ENCODE data around the gene EGFR.

Gene EGFR

DNA sequence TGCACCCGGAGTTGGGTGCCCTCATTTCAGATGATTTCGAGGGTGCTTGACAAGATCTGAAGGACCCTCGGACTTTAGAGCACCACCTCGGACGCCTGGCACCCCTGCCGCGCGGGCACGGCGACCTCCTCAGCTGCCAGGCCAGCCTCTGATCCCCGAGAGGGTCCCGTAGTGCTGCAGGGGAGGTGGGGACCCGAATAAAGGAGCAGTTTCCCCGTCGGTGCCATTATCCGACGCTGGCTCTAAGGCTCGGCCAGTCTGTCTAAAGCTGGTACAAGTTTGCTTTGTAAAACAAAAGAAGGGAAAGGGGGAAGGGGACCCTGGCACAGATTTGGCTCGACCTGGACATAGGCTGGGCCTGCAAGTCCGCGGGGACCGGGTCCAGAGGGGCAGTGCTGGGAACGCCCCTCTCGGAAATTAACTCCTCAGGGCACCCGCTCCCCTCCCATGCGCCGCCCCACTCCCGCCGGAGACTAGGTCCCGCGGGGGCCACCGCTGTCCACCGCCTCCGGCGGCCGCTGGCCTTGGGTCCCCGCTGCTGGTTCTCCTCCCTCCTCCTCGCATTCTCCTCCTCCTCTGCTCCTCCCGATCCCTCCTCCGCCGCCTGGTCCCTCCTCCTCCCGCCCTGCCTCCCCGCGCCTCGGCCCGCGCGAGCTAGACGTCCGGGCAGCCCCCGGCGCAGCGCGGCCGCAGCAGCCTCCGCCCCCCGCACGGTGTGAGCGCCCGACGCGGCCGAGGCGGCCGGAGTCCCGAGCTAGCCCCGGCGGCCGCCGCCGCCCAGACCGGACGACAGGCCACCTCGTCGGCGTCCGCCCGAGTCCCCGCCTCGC, at the start of gene EGFR:
Gene EGFR, plus strand, starts transcription at position 657 of the 830 bp plus-strand sequence. CDS start 261 bp downstream, outside the sequence.
- H3K4me3 ChIP-seq (ENCODE audit: low read depth, low read length) = peak within 1 kb of the TSS; percentile 54

DNA sequence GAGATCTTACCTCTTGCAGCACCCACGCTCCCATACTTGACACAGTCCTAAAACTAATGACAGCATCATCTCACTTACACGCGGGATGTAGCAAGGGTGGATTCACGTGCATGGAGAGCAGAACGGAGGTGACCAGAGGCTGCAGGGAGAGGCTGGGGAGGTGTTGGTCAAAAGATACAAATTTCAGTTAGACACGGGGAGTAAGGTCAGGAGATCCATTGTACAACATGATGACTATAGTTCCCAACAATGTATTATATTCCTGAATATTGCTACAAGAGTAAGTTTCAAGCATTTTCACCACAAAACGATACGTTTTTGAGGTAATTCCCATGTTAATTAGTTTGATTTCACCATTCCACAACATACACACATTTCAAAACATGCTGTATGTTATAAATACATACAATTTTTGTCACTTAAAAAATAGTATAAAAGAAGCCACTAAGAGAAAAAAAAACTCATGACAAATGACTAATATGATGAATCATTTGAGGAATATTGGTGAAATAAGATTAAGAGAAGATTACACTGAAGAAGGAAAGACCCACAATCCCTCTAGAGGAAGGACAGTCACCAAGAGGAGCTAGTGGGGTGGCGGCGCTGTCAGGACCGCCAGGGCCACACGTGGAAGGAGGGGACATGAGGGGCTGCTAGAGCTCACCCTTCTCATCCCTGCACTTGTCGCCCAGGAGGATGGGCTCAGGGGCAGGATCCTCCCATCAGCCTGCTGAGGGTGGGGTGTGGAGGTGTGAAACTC, 49.4 kb upstream of the EGFR start:
- H3K4me3 ChIP-seq (ENCODE audit: low read depth, low read length) = no peak overlapping the region

DNA sequence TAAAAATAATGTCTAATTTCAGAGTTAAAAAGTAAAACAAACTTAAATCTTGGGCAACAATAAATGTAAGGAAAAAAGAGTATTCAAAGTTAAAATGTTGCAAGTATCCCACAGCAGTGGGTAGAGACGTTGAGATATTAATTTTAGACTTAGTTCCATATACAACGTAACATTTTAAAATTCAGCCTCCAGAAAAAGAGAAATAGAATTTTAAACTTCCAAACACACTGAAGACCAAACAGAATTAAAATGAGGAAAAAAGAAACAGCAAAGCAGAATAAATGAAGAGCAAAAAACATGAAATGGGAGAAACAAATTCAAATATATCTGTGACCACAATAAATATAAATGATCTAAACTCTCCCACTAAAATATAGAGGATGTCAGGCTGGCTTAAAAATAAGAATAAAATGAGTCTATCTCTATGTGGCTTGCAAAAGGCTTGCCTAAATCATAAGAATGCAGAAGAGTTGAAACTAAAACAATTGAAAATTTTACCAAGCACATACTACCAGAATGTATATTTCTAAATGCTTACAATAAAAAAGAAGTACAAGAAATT, 46.0 kb upstream of the EGFR start:
- H3K4me3 ChIP-seq (ENCODE audit: low read depth, low read length) = no peak overlapping the region

DNA sequence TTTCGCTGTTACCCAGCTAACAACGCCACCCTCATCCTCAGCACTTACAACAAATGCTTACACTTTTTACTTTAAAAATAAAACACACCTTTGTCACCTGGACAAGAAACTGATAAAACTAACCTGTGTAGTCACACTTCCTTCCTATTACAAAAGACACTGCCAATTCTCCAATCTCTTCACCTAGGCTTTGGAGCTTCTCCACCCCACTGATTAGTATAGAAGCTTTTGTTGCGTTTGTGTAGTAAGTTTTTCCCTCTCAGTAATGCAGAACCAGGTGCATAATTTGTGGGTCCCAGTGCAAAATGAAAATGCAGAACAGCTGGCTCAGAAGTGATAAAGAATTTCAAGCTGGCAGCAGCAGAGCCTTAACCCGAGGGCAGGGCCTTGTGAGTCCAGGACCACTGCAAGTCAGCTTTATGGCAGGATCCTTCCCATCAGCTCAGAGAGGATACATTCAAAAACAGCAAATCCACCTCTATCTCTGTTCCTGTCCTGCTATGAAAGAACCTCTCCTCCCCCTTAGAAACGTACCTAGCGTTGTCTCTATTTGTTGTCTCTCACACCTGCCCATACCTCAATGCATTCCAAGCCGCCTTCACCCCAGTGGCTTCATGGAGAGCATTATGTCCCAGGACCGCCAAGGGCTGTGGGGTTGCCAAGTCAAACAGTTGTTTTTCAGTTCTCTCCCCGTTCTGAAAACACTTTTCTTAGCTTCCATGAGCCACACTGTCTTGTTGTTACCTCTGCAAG, 40.3 kb upstream of the EGFR start:
- H3K4me3 ChIP-seq (ENCODE audit: low read depth, low read length) = no peak overlapping the region

DNA sequence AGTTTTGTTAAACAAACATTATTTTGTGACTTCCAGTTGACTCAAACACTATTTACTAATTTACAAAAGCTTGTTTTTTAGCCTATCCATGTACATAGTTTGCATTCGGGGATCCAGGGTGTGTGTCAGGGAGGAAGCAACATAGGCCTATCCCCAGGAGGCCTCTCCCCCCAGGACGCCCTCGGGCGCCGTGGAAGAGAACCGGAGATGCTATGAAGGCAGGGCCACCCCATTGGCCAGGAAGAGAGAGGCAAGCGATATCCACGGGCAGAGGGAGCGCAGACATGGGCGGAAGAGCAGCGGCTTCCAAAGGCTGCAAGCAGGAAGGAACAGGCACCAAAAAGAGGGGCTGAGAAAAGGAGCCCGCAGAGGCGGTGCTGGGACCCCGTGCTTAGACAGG, 38.3 kb upstream of the EGFR start:
- no peak overlapping the region for H3K4me3 ChIP-seq (ENCODE audit: low read depth, low read length)

DNA sequence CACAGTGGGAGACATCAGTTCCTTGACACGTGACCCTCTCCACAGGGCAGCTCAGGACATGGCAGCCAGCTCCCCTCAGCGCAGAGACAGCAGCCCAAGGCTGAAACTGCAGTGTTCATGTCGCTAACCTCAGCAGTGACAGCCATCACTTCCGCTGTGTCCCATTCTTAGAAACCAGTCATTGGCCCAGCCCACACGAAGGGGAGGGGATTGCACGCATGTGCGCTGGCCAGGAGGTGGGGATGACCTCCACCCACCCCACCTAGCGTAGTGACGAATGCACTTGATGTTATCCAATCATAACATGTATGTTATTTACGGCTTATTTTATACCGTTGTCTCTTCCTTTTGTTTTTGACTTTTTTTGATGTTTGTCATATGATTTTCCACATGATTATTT, 36.9 kb upstream of the EGFR start:
- H3K4me3 ChIP-seq (ENCODE audit: low read depth, low read length) = no peak overlapping the region

DNA sequence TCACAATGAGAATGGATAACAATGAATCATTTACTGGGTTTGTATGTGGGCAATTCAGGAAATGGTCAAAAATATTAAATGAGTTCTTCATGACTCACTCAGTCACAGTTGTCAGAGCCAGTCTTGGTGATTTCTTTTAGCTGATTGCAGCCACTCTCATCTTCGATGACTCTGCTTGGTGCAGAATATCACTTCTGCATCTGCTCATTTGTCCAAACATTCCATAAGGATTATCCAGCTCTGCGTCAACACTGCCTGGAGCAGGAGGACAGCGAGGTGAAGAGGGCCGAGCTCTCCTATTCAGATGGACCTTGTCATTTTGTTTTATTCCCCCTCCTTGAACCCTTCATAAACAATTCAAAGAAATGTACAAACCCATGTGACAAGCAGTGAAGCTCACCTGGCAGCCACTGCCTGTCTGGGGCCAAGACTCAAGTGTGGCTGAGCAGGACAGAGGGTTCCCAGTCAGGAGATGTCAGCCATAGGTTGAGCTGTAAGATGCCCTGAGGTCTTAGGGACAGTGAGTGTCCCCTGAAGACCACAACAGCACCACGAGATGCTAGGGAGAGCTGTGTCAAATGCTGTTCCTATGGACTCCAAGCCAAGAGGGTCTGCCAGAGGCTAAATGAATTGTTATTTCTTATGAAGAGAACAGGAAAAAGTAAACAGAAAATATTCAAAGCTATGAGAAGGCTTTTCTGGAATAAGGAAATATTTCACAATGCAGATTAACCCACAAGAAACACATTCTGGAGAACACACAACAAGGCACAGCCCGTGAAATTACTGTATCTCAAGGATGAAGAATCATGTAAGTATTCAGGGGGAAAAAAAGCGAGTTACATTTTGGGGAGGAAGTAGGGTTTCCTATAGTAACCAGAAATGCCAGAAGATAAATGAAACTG, 33.1 kb upstream of the EGFR start:
- H3K4me3 ChIP-seq (ENCODE audit: low read depth, low read length) = no peak overlapping the region

DNA sequence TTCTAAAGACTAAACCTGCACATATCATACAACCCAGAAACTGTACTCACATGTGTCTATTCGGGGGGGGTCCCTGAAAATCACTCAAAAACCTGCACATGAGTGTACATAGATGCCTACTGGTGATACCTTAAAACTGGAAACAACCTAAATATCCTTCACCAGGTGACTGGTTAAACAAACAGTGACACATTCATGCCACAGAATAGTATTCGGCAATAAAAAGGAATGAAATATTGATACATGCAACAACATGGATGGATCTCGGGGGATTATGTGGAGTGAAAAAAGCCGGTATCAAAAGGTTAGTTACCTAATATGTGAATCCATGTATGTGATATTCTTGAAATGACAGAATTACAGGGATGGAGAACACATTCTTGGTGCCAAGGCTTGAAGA, 32.1 kb upstream of the EGFR start:
- no peak overlapping the region for H3K4me3 ChIP-seq (ENCODE audit: low read depth, low read length)

DNA sequence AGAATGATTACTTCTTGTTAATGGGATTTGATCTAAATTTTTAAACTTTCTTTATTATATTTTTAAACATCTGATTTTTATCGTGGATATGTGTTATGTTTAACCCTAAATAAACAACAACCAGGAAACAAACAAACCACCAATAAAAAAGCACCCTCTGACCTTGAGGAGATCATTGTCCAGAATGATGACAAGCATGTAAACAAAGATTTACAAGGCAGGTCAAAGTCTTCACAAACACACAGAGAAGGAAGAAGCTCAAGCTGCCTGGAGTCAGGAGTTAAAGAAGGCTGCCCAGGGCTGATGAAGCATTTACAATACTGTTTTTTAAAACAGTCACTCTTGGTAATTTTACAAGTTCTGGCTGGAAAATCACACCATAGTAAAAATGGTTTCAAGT, 31.0 kb upstream of the EGFR start:
- H3K4me3 ChIP-seq (ENCODE audit: low read depth, low read length) = no peak overlapping the region

DNA sequence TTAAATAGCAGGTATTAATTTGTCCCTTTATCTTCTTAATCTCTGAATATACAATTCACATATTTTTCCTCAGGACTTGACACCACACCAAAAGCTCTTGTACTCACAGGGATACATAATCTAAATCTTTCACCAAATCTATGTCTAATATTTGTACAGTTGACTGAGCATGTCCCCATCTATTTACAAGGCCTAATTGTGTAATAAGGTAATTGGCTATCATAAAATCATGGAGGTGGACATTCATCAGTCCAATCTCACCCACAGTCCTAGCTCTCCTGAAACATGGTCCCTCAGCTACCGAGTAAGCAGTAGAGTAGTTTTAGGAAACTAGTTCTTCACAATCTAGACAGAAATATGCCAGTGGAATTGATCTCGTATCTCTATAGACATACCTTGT, 30.3 kb upstream of the EGFR start:
- no peak overlapping the region for H3K4me3 ChIP-seq (ENCODE audit: low read depth, low read length)

DNA sequence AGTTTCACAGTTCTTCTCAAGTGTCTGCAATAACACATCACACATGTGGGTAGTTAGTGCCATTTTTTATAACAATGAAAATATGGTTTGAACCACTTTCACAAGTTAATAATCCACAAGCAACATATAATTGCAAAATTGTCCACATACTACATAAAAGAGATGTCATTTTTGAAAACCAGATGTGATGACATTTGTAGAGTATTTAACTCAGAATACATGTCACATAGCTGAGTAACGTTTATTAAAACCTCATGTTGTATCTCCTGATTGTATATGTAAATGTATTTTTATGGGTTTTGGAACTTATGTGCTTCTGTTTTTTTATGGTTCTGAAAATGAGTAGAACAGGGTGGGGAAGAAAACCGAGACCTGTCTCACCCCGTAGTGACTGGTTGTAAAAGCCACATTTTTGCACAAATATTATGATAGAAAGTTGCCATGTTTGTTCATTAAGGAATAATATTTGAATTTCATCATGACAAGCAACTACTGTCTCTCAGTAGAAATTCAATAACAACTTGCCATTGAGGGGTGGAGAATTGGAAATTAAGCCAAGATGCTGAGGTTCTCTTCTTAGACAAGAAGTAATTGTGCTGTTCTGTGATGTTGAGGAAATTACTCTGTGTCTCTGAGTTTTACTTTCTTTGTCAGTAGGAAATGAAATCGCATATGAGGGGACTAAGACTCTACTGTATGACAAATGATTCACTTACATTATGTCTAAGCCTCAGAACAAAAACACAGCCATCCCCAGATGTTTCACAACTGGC, 29.2 kb upstream of the EGFR start:
- no peak overlapping the region for H3K4me3 ChIP-seq (ENCODE audit: low read depth, low read length)

DNA sequence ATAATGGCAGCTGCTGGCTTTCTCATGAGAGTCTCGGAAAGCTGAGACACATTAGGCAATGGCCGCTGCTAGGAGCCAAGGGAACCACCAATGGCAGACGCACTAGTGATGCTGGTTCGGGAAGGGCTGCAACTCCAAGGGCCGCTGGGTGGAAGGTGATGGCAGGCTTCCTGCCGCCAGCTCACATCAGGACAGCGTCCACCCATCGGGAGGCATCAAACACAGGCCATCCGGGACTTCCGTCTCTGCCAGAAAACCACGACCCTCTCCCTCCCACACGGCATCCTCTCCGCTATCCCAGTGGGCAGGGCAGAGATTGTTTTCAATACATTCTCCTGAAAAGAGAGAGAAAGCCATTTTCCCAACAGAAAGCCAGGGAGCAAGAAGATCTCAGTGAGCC, 27.5 kb upstream of the EGFR start:
- no peak overlapping the region for H3K4me3 ChIP-seq (ENCODE audit: low read depth, low read length)

DNA sequence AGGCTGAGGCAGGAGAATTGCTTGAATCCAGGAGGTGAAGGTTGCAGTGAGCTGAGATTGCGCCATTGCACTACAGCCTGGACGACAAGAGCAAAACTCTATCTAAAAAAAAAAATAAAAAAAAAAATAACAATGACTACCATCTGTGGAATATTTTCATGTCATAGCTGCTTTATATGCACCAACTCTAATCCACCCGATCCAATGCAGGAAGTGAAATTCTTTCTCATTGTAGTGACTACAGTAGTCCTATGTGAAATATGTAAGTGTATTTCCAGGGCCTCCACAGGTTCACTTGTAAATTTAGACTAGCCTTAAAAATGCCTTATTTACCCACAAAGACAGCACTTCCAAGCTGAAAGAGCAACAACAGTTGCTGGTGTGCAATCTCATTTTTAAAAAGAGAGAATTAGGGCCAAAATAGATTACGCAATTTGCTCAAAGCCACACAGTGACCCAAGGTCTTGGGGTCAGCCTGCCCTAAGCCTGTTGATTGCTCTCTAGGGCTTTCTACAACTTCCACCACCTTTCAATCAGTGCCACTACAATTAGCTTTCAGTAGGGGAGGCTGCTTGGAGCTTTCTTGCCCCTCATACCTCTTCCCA, 25.8 kb upstream of the EGFR start:
- H3K4me3 ChIP-seq (ENCODE audit: low read depth, low read length) = no peak overlapping the region

DNA sequence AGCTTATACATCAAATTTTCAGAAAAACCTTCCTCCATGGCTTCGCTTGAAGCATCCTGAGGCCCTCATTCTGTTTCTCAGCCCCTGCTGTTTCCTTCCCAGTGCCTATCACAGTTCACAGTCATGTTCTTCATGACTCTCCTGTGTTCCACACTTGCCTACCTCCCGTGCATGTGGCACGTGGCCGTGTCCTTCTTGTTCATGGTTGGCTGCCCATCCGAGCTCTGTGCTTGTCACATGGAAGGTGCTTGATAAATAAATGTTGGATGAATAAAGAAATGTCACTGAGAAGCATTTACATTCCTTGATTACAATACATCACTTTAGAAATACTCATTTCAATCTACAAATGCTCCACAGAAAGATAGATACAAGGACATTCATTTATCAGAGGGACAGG, 23.7 kb upstream of the EGFR start:
- no peak overlapping the region for H3K4me3 ChIP-seq (ENCODE audit: low read depth, low read length)

DNA sequence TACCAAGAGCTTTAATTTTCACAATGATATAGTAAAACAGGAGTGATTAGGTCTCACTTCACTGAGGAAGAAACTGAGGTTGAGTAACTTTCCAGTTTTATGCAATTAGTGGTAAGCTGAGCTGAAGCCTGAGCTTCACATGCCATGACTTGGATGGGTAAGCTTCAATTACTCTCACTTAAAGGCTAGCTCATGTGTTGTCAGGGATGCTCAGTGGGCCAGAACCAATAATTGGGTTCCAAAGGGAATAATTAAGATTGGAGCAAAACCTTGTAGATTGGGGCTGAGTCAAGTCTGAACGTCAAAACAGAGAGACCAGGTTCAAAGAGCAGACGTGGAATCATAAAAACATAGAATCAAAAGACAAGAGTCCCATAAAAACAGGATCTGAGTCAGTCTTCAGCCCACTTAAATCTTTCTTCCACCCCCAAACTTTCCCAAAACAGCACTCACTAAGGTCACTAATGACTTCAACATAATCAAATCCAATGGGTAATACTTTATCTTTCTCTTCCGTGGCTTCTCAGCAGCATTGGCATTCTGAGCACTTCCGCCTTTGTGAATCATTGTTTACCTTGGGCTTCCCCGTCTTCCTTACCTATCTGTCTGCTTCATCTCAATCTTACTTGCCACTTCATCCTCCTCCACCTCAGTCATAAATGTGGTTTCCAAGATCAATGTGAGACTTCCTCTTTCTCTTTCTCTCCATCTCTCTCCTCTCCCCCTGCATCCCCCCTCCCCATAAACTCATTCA, 23.0 kb upstream of the EGFR start:
- no peak overlapping the region for H3K4me3 ChIP-seq (ENCODE audit: low read depth, low read length)

DNA sequence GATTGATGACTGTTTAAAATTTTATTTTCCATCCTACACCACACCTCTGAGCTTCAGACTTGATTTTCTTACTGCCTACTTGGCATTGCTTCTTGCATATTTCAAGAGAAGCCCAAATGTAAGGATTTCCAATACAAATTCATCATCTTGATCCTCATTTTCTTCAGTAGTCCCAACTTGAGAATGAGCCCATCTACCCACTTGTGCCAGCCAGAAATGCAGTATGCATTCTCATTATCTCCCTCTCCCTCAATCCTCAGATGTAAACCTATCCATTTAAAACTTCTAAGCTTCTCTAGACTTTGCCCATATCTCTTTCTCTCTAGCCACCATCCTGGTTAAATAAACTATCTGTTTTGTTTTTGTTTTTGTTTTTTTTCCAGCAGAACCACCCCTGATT, 22.4 kb upstream of the EGFR start:
- H3K4me3 ChIP-seq (ENCODE audit: low read depth, low read length) = no peak overlapping the region

DNA sequence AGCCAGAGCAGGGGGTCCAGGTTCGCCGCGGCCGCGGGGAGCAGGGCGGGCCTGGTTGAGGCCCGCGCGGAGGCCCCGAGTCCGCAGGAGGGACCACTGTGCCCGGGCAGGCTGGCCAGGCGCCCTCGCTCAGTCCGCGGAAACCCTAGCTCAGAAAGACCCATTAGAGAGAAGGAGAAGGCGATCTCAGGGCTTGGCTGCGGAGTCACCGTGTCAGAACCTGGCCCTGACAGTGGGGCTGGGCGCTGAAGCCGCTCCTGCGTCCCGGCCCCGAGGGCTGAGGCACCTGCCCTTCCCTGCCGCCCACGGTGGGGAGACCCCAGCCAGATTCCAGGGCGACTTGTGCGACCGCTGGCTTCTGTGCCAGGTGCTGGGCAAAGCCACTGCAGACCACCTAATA, 14.2 kb upstream of the EGFR start:
- no peak overlapping the region for H3K4me3 ChIP-seq (ENCODE audit: low read depth, low read length)

DNA sequence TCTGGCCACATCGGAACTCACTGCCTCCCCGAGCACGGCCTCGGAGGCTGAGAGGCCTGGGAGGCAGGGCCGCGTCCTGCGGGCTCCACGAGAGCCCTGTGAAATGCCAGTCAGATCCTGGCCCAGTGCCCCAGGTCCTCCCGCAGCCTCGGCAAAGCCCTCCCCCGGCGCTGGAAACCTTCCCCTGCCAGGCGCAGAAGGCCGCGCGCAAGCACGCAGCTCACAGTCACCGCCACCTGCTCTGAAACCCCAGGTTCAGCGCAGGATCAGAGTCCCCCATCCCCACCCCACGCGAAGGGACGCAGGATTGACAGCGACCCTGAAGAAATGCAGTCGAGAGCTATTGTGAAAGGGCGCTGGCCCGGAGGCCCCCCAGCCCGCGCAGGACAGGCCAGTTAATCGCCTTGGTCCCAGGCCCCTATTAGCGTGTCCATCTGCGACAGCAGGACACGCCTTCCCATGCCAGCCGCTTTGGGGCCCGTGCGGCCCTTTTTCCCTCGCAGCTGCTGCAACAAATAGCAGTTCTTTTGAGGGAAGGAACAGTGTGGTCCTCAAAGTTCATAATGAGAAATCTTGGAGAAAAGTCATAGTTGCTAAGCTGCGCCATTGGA, 13.5 kb upstream of the EGFR start:
- H3K4me3 ChIP-seq (ENCODE audit: low read depth, low read length) = no peak overlapping the region

All from iPS-11a (cell line).